ENCODE results near the gene ENTHD1.

Gene ENTHD1

DNA sequence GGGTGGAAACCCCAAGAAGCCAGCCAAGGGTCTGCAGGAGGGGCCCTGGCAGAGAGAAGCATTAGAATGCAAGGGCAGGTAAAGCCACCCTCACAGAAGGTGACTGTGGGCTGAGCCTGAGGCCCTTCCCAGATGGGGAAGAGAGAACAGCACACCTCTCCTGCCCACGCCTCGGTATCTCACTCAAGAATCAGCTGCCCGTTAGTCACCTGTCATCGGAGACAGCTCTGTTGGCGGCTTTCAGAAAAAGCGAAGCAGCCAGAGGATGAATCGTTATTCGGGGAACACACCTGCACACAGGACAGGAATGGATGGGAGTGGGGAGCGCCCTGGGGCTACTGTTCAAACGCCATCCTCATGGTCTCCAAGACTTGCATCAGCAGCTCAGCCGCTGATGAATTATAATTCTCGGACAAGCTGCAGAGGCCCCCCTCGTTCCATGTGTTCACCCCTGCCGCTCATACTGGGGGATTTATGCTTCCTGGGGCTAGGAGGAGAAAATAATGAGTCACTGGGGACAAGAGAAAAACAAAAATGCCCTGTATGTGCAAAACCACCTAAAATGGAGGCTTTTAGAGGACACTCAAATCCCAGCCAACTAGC is 45.0 kb upstream of the ENTHD1 start:
- TF ChIP-seq, protein P1, sequence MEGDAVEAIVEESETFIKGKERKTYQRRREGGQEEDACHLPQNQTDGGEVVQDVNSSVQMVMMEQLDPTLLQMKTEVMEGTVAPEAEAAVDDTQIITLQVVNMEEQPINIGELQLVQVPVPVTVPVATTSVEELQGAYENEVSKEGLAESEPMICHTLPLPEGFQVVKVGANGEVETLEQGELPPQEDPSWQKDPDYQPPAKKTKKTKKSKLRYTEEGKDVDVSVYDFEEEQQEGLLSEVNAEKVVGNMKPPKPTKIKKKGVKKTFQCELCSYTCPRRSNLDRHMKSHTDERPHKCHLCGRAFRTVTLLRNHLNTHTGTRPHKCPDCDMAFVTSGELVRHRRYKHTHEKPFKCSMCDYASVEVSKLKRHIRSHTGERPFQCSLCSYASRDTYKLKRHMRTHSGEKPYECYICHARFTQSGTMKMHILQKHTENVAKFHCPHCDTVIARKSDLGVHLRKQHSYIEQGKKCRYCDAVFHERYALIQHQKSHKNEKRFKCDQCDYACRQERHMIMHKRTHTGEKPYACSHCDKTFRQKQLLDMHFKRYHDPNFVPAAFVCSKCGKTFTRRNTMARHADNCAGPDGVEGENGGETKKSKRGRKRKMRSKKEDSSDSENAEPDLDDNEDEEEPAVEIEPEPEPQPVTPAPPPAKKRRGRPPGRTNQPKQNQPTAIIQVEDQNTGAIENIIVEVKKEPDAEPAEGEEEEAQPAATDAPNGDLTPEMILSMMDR (IDR thresholded peaks at IDR 0.05; ENCODE audit: borderline replicate concordance, insufficient read depth, low read depth, low read length): no peak

DNA sequence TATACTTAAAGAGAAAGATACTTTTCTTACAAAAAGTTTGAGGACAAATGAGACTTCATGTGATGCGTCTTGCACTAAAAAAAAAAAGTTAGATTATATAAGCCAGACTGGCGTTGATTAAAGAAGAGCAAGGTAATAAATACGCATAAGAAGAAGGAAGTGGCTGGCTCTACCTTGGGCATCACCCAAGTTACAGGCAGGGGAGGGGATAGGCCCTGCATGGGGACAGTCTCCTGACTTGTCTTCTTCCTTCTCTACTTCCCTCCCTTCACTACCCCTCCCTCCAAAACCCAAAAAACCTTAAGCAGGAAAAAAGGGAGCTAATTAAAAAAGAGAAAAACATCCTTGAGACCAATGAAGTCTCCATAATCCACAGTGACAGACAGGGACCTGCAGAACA is 44.3 kb upstream of the ENTHD1 start:
- H3K4me3 ChIP-seq (ENCODE audit: low read depth, low read length): no peak overlapping the region
- TF ChIP-seq, protein P1 (IDR thresholded peaks at IDR 0.05; ENCODE audit: borderline replicate concordance, insufficient read depth, low read depth, low read length): no peak

More for the DNA sequence above, 45.0 kb upstream of the ENTHD1 start:
- H3K4me3 ChIP-seq (ENCODE audit: low read depth, low read length): no peak overlapping the region

DNA sequence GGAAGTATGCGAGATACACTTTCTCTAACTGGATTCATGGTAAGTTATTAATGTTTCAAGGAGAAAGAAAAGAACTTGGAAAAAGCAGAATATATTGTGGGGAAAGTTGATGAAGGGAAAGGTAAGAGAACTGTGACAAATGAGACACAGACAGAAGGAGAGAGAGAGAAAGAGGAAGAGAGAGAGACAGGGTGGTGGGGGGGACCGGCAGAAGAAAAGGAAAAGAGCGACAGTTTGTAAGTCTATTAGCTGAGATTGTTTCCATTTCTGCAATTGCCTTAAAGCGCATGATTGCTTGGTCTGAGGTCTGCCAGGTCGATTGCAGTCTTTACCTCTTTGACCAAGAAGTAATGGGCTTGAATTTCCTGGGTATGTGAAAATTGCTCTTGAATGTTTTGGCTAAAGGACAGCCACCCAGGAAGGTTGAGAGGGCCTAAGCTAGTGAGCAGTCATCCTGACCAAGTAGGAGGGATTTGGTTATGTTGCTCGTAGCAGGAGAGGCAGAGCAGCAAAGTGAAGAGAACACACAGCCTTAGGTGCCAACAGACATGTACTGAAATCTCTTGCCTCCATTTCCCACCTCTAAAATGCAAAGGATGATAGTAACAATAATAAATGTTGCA is 43.1 kb upstream of the ENTHD1 start:
- TF ChIP-seq, protein P1 (IDR thresholded peaks at IDR 0.05; ENCODE audit: borderline replicate concordance, insufficient read depth, low read depth, low read length): no peak
- H3K4me3 ChIP-seq (ENCODE audit: low read depth, low read length): no peak overlapping the region

DNA sequence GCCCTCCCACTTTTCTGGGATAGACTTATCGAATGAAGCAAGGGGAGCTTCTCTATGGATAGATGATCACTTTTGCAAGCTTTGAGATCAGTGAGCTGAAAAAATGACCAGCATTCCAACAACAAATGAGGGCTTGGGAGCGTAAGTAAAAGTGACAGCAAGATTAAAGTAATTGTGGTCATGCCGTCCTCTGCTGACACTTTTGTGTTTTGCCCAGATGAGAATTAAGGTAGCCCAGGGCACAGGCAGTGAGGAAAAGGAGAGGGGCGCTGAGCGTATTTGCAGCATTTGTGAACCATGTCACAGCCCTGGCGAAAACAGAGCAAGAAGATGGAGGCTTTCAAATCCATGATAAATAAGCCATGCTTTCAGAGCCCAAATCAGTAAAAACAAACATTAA is 42.1 kb upstream of the ENTHD1 start:
- H3K4me3 ChIP-seq (ENCODE audit: low read depth, low read length): no peak overlapping the region
- TF ChIP-seq, protein P1 (IDR thresholded peaks at IDR 0.05; ENCODE audit: borderline replicate concordance, insufficient read depth, low read depth, low read length): no peak

DNA sequence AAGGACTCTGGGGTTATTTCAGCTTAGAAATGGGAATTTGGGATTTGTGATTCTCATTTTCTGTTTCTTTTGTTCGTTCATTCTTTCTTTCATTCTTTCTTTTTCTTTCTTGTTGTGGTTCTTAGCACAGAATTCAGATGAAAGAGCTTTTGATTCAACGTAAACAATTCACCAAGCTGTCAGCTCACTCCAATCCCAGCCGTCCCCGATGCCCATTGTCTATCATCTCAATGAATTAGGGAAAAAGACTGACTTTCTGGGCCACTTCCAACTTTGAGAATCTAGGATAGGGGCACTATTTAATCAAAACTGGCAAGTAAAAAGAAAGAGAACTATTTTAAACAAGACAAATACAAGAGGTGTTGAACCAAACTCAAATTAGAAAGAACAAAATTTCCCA is 41.6 kb upstream of the ENTHD1 start:
- TF ChIP-seq, protein P1 (IDR thresholded peaks at IDR 0.05; ENCODE audit: borderline replicate concordance, insufficient read depth, low read depth, low read length): no peak
- no peak overlapping the region for H3K4me3 ChIP-seq (ENCODE audit: low read depth, low read length)

DNA sequence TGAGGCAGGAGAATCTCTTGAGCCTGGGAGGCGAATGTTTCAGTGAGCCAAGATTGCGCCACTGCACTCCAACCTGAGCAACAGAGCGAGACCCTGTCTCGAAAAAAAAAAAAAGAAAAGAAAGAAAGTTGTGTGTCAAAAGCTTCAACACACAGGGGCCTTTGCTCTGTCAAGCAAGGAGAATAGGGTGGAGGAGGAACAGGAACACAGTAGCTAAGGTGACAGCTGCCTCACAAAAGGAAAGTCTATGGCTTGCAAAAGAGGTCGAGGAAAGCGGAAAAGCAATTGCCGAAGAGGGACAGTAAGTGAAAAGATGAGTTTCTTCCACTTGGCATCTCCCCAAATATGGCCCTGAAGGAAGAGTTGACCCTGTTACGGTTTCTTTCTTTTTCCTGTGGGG is 40.2 kb upstream of the ENTHD1 start:
- H3K4me3 ChIP-seq (ENCODE audit: low read depth, low read length): no peak overlapping the region
- TF ChIP-seq, protein P1 (IDR thresholded peaks at IDR 0.05; ENCODE audit: borderline replicate concordance, insufficient read depth, low read depth, low read length): no peak
